ENCODE results near the gene ZNF774. TPM values are rescaled to one million over a fixed set of nuclear protein-coding genes. Genes with fewer than 3 reads are reported as not detected.
"Not testable (repeated sequence)": the region's sequence is repeated elsewhere in the genome, so short reads cannot be mapped to it uniquely, and the experiment has no call there.

The ZNF774 gene
- total RNA-seq, 2 donors from 2014 or later, result 1.3 to 1.4 TPM

GRCh38 chr15:90405055-90405607 lies 53.0 kb downstream of the ZNF774 start:
- no peaks in the 10 kb centered on the region for H3K27me3 Mint-ChIP-seq
- no peak overlapping the region for H3K4me3 Mint-ChIP-seq
- peak overlapping the region; percentile 87 to 90 for H3K27ac Mint-ChIP-seq
- DNase-seq (ENCODE audit: low spot score), result no peak
- ATAC-seq, result no peak
- H3K9me3 Mint-ChIP-seq, result peaks cover 9% of the 10 kb centered on the region
- peaks cover 17% of the 10 kb centered on the region for H3K36me3 Mint-ChIP-seq
- peaks cover 78 to 86% of the 10 kb centered on the region in 2 donors for H3K4me1 Mint-ChIP-seq (ENCODE audit: low read depth in 2 of 2)

DNA sequence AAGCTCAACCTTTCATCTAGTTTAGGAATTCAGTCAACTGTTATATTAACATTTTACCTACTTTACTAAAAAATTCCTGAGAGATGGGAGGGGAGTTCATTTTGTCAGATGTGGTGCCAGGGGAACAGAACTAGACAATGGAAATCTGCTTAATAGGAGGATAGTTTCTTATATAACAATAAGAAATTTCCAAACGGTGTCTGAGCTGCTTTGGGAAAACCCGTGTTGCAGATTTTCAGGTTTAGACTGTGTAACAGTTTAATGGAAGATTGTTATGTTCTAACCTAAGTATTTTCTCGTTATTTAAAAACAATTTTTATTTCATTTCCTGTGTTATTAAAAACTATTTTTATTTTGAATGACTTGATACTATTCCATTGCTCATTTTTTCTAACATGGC lies 55.3 kb downstream of the ZNF774 start:
- H3K4me1 Mint-ChIP-seq (ENCODE audit: low read depth in 2 of 2), result peaks cover 67 to 78% of the 10 kb centered on the region in 2 donors
- H3K27me3 Mint-ChIP-seq, result no peaks in the 10 kb centered on the region
- H3K36me3 Mint-ChIP-seq, result peaks cover 20% of the 10 kb centered on the region
- peak overlapping the region; percentile 82 for H3K4me3 Mint-ChIP-seq
- ATAC-seq, result no peak
- peaks cover 9% of the 10 kb centered on the region for H3K9me3 Mint-ChIP-seq
- H3K27ac Mint-ChIP-seq, result peak overlapping the region; percentile 87 to 90
- no peak for DNase-seq (ENCODE audit: low spot score)

DNA sequence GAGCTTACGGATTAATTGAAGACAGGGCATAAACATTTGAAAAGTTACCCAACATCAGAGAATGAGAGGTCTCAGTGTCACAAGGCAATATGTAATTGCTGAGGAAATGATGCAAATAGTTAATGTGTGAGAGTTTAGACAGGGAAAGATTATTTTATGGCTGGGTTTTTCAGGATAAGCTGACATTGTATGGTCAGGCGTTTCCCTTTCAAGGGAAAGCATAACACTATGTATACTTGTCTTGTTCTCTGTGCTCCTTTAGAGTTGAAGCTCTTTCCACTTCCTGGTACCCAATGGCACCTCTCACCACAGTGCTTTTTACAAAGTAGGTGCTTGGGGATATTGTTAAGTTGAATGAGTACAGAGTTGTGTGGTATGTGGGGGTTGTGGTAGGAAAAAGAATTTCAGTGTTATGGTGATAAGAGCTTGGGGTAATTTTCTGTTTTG lies 55.8 kb downstream of the ZNF774 start:
- Mint-ChIP-seq H3K27ac (peak overlapping the region; percentile 87 to 90), H3K36me3 (peaks cover 18% of the 10 kb centered on the region), H3K27me3 (no peaks in the 10 kb centered on the region), H3K9me3 (peaks cover 9% of the 10 kb centered on the region), H3K4me1 (ENCODE audit: low read depth in 2 of 2) (peaks cover 69 to 79% of the 10 kb centered on the region in 2 donors), H3K4me3 (peak overlapping the region; percentile 82)
- DNase-seq (ENCODE audit: low spot score) (peak; percentile 81), ATAC-seq (peak; percentile 96 to 99)

- ATAC-seq (no peak), DNase-seq (ENCODE audit: low spot score) (no peak)
- Mint-ChIP-seq H3K9me3 (peaks cover 9% of the 10 kb centered on the region), H3K27ac (peak overlapping the region; percentile 87 to 90), H3K36me3 (peaks cover 18% of the 10 kb centered on the region), H3K27me3 (no peaks in the 10 kb centered on the region), H3K4me3 (peak overlapping the region; percentile 82), H3K4me1 (ENCODE audit: low read depth in 2 of 2) (peaks cover 74 to 86% of the 10 kb centered on the region in 2 donors)
These were observed 56.6 kb downstream of the ZNF774 start for GRCh38 chr15:90408657-90409056.

- H3K4me3 Mint-ChIP-seq, result peak overlapping the region; percentile 78
- not testable (repeated sequence) for ATAC-seq; H3K9me3 Mint-ChIP-seq; DNase-seq (ENCODE audit: low spot score); H3K27me3 Mint-ChIP-seq
- H3K36me3 Mint-ChIP-seq, result peaks cover 20% of the 10 kb centered on the region
- H3K27ac Mint-ChIP-seq, result peak overlapping the region; percentile 87 to 90
- peaks cover 73 to 88% of the 10 kb centered on the region in 2 donors for H3K4me1 Mint-ChIP-seq (ENCODE audit: low read depth in 2 of 2)
These were observed 57.5 kb downstream of the ZNF774 start for GRCh38 chr15:90409587-90409986.

GRCh38 chr15:90410316-90410715 lies 58.2 kb downstream of the ZNF774 start:
- H3K9me3 Mint-ChIP-seq; H3K4me3 Mint-ChIP-seq; ATAC-seq; DNase-seq (ENCODE audit: low spot score); H3K27me3 Mint-ChIP-seq: not testable (repeated sequence)
- Mint-ChIP-seq H3K36me3 (peaks cover 22% of the 10 kb centered on the region), H3K27ac (peak overlapping the region; percentile 87 to 90), H3K4me1 (ENCODE audit: low read depth in 2 of 2) (peaks cover 70 to 90% of the 10 kb centered on the region in 2 donors)

DNA sequence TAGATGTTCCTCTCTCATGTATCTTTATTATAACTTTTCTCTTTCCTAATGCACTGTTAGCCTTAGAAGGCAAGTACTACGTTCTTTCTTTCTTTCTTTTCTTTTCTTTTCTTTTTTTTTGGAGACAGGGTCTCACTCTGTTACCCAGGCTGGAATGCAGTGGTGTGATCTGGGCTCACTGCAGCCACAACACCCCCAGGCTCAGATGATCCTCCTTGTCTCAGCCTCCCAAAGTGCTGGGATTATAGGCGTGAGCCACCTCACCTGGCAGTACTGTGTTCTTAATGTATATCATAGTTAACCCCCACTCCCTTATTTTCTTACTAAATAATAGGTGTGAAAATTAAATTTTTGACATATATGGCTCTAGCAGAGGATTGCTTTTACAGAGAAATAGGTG lies 59.1 kb downstream of the ZNF774 start:
- DNase-seq (ENCODE audit: low spot score) (no peak), ATAC-seq (no peak)
- H3K9me3 Mint-ChIP-seq, result peaks cover 9% of the 10 kb centered on the region
- H3K27ac Mint-ChIP-seq, result peak overlapping the region; percentile 80 to 89
- H3K27me3 Mint-ChIP-seq, result no peaks in the 10 kb centered on the region
- H3K36me3 Mint-ChIP-seq, result peaks cover 22% of the 10 kb centered on the region
- peaks cover 69 to 87% of the 10 kb centered on the region in 2 donors for H3K4me1 Mint-ChIP-seq (ENCODE audit: low read depth in 2 of 2)
- H3K4me3 Mint-ChIP-seq, result peak overlapping the region; percentile 38

Other genes starting within 250 kb of the ZNF774 start
- gene IDH2, start 249.8 kb upstream of the ZNF774 start, total RNA-seq, result 10 to 100 TPM; 94.3 to 96.4 TPM
- gene SEMA4B, start 151.0 kb upstream of the ZNF774 start, total RNA-seq, result 1 to 10 TPM; 9.2 to 9.7 TPM
- gene CIB1, start 118.3 kb upstream of the ZNF774 start, total RNA-seq, result 100 to 1,000 TPM in 1 of 2 donors, 10 to 100 TPM in 1; 86.1 to 119 TPM
- 10 to 100 TPM in 1 of 2 donors, 1 to 10 TPM in 1; 9.6 to 10.0 TPM for gene GDPGP1, start 118.1 kb upstream of the ZNF774 start, total RNA-seq
- gene TTLL13, start 102.7 kb upstream of the ZNF774 start, total RNA-seq, result under 1 TPM in 1 of 2 donors, not detected in 1; 0.36 TPM
- 10 to 100 TPM; 22.8 to 36.5 TPM for gene NGRN, start 86.6 kb upstream of the ZNF774 start, total RNA-seq
- gene IQGAP1, start 36.0 kb downstream of the ZNF774 start, total RNA-seq, result 100 to 1,000 TPM; 222 to 382 TPM
- 10 to 100 TPM; 44.1 to 69.4 TPM for gene CRTC3, start 177.6 kb downstream of the ZNF774 start, total RNA-seq

Data from natural killer cell treated with Interleukin-12 subunit alpha and Interleukin-12 subunit beta and Interleukin-15 and Interleukin-18, amount 100 ng/mL, for 72 hours (primary cell).